HG02981 (cell line): ENCODE results near the gene PLSCR3.

Experiments
- ATAC-seq: cut with Tn5 transposase; IDR thresholded peaks from one replicate; pipeline ENCODE4 v1.9.1; 2021; ENCODE audit warnings: mild to moderate bottlenecking, moderate library complexity; ENCODE audit not compliant: unreplicated experiment

Gene PLSCR3

GRCh38 chr17:7407082-7407481 lies 12.8 kb upstream of the PLSCR3 start:
- ATAC-seq = no peak

GRCh38 chr17:7406235-7406825 lies 12.0 kb upstream of the PLSCR3 start:
- ATAC-seq = no peak

GRCh38 chr17:7405350-7406234 lies 11.3 kb upstream of the PLSCR3 start:
- no peak for ATAC-seq

- peak; percentile 7 for ATAC-seq
Observed at GRCh38 chr17:7404737-7405349, 10.5 kb upstream of the PLSCR3 start.

- peak; percentile 91 for ATAC-seq
Observed at GRCh38 chr17:7403977-7404736, 9.8 kb upstream of the PLSCR3 start, which contains the start of gene TMEM256. TSS of gene TMEM256 (minus strand) at chr17:7404097. CDS start at chr17:7404084, 13 bp downstream.

GRCh38 chr17:7403727-7403976 lies 9.3 kb upstream of the PLSCR3 start:
- no peak for ATAC-seq

GRCh38 chr17:7403043-7403726 lies 8.9 kb upstream of the PLSCR3 start:
- ATAC-seq = no peak

GRCh38 chr17:7398612-7399011 lies 4.3 kb upstream of the PLSCR3 start:
- no peak for ATAC-seq

GRCh38 chr17:7396147-7396546 lies 1.8 kb upstream of the PLSCR3 start:
- ATAC-seq = no peak

- ATAC-seq = peak; percentile 26
Observed at GRCh38 chr17:7393613-7394451, 493 bp downstream of the PLSCR3 start.

GRCh38 chr17:7392696-7393612 lies 1.4 kb downstream of the PLSCR3 start:
- ATAC-seq = no peak

- ATAC-seq = no peak
Observed at GRCh38 chr17:7391307-7391706, 3.0 kb downstream of the PLSCR3 start.

- no peak for ATAC-seq
Observed at GRCh38 chr17:7389924-7390910, 4.1 kb downstream of the PLSCR3 start.

GRCh38 chr17:7388856-7389255 lies 5.5 kb downstream of the PLSCR3 start:
- no peak for ATAC-seq

GRCh38 chr17:7384489-7385081 lies 9.7 kb downstream of the PLSCR3 start:
- no peak for ATAC-seq

GRCh38 chr17:7383742-7384488 lies 10.4 kb downstream of the PLSCR3 start:
- no peak for ATAC-seq

GRCh38 chr17:7383371-7383741 lies 11.0 kb downstream of the PLSCR3 start:
- ATAC-seq = no peak
